ENCODE results near the gene RBM23. TPM values are rescaled to one million over a fixed set of nuclear protein-coding genes. Genes with fewer than 3 reads are reported as not detected.

Gene RBM23
- total and polyA plus RNA-seq, 10 of the 15 experiments (the other 5 are each of a cell fraction or from before 2014, with no cell fraction given), result 54.0 to 72.6 (median 61.3) TPM

GRCh38 chr14:22852940-22853767 is 65.8 kb downstream of the RBM23 start (continued):
- TF ChIP-seq BCLAF1 (IDR thresholded peaks at IDR 0.05) (no peak), CUX1 (IDR thresholded peaks at IDR 0.05; ENCODE audit: insufficient replicate concordance, low read depth, low read length) (no peak), ATF7 (IDR thresholded peaks at IDR 0.05; ENCODE audit: low read depth) (0 out of 2 replicates have a peak, but pooled peaks have one; percentile 53), RBBP5 (conservative IDR thresholded peaks at IDR 0.05) (no peak), RUNX3 (IDR thresholded peaks at IDR 0.05; ENCODE audit: low read length) (no peak; the same call in none of the 2 replicates), KDM1A (IDR thresholded peaks at IDR 0.05; ENCODE audit: borderline replicate concordance) (no peak), CBFB (IDR thresholded peaks at IDR 0.05; ENCODE audit: low read depth) (no peak), IKZF1 (conservative IDR thresholded peaks at IDR 0.05) (peak; percentile 65), TARDBP (IDR thresholded peaks at IDR 0.05; ENCODE audit: borderline replicate concordance) (0 out of 2 replicates have a peak, but pooled peaks have one; percentile 49), EGR1 (IDR thresholded peaks at IDR 0.05; ENCODE audit: borderline replicate concordance in 1 of 2, low read depth in 2 of 2, low read length in 2 of 2) (no peak), STAT1 (conservative IDR thresholded peaks at IDR 0.05) (0 out of 2 replicates have a peak, but pooled peaks have one; percentile 77), SREBF1 (IDR thresholded peaks at IDR 0.05; ENCODE audit: low read length) (no peak), IRF5 (IDR thresholded peaks at IDR 0.05; ENCODE audit: borderline replicate concordance) (no peak), ASH2L (IDR thresholded peaks at IDR 0.05; ENCODE audit: borderline replicate concordance, low read depth) (no peak), JUNB (IDR thresholded peaks at IDR 0.05) (no peak), ESRRA (IDR thresholded peaks at IDR 0.05; ENCODE audit: low read length) (no peak), POLR2A (IDR thresholded peaks at IDR 0.05; ENCODE audit: low read depth, low read length) (no peak), NFYA (IDR thresholded peaks at IDR 0.05; ENCODE audit: borderline replicate concordance, low read depth, low read length) (no peak), YBX1 (IDR thresholded peaks at IDR 0.05) (no peak), MTA2 (IDR thresholded peaks at IDR 0.05; ENCODE audit: low read depth) (0 out of 2 replicates have a peak, but pooled peaks have one; percentile 16), MYB (IDR thresholded peaks at IDR 0.05; ENCODE audit: borderline replicate concordance, low read depth, low read length) (no peak), NR2C2 (IDR thresholded peaks at IDR 0.05; ENCODE audit: borderline replicate concordance, control insufficient read depth, insufficient read length, low read depth) (no peak), SRF (IDR thresholded peaks at IDR 0.05; ENCODE audit: low read depth in 2 of 2, low read length in 2 of 2) (no peak)

Data from GM12878 (cell line).